ENCODE measurements around the gene BLOC1S4. TPM values are rescaled to one million over a fixed set of nuclear protein-coding genes. Genes with fewer than 3 reads are reported as not detected.
"Not testable (repeated sequence)": the region's sequence is repeated elsewhere in the genome, so short reads cannot be mapped to it uniquely, and the experiment has no call there.

The BLOC1S4 gene
- total and polyA plus RNA-seq, 12 donors: 6.5 to 31.7 (median 17.5) TPM

DNA sequence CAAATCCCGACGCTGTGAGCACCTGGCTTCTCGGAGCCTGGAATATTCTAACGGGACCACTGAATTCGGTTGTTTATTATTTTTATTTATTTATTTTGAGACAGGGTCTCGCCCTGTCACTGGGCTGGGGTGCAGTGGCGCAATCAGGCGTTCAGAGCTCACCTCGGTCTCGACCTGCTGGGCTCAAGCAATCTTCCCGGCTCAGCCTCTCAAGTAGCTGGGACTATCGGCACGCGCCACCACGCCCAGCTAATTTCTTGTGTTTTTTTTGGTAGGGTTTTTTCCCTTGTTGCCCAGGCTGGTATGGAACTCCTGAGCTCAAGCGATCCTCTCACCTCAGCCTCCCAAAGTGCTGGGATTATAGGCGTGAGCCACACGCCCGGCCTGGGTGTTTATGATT is 43.8 kb upstream of the BLOC1S4 start:
- WGBS, 4 donors: 96 to 97% (median 97%) methylated on average over 15 to 19 of the region's 19 CpGs
- H3K27ac ChIP-seq: no peak overlapping the region
- H3K4me1 ChIP-seq (replicated peaks in 1 of 2): peaks cover 16 to 28% of the 10 kb centered on the region in 2 donors
- intact Hi-C loops (cut with DNase I): no loop called here
- no peak overlapping the region for H3K4me3 ChIP-seq
- no peaks in the 10 kb centered on the region for H3K9me3 ChIP-seq (replicated peaks in 1 of 3)
- H3K36me3 ChIP-seq (replicated peaks in 1 of 2): no peaks in the 10 kb centered on the region
- H3K27me3 ChIP-seq: no peaks in the 10 kb centered on the region
- DNase-seq: no peak
- TF ChIP-seq, protein P1, sequence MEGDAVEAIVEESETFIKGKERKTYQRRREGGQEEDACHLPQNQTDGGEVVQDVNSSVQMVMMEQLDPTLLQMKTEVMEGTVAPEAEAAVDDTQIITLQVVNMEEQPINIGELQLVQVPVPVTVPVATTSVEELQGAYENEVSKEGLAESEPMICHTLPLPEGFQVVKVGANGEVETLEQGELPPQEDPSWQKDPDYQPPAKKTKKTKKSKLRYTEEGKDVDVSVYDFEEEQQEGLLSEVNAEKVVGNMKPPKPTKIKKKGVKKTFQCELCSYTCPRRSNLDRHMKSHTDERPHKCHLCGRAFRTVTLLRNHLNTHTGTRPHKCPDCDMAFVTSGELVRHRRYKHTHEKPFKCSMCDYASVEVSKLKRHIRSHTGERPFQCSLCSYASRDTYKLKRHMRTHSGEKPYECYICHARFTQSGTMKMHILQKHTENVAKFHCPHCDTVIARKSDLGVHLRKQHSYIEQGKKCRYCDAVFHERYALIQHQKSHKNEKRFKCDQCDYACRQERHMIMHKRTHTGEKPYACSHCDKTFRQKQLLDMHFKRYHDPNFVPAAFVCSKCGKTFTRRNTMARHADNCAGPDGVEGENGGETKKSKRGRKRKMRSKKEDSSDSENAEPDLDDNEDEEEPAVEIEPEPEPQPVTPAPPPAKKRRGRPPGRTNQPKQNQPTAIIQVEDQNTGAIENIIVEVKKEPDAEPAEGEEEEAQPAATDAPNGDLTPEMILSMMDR (IDR thresholded peaks at IDR 0.05): no peak
- no peak for TF ChIP-seq POLR2A (IDR thresholded peaks at IDR 0.05)

DNA sequence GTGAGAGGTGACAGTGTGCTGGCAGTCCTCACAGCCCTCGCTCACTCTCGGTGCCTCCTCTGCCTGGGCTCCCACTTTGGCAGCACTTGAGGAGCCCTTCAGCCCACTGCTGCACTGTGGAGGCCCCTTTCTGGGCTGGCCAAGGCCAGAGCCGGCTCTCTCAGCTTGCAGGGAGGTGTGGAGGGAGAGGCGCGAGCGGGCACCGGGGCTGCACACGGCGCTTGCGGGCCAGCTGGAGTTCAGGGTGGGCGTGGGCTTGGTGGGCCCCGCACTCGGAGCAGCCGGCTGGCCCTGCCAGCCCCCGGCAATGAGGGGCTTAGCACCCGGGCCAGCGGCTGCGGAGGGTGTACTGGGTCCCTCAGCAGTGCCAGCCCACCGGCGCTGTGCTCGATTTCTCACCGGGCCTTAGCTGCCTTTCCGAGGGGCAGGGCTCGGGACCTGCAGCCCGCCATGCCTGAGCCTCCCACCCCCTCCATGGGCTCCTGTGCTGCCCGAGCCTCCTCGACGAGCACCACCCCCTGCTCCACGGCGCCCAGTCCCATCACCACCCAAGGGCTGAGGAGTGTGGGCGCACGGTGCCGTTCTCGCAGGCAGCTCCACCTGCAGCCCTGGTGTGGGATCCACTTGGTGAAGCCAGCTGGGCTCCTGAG is 43.3 kb upstream of the BLOC1S4 start:
- not testable (repeated sequence) for H3K27ac ChIP-seq, H3K27me3 ChIP-seq

DNA sequence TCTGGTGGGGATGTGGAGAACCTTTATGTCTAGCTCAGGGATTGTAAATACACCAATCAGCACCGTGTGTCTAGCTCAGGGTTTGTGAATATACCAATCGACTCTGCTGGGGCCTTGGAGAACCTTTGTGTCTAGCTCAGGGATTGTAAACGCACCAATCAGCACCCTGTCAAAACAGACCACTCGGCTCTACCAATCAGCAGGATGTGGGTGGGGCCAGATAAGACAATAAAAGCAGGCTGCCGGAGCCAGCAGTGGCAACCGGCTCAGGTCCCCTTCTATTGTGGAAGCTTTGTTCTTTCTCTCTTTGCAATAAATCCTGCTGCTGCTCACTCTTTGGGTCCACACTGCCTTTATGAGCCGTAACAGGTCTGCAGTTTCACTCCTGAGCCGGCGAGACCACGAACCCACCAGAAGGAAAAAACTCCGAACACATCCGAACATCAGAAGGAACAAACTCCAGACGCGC is 42.7 kb upstream of the BLOC1S4 start:
- H3K9me3 ChIP-seq (replicated peaks in 1 of 3); intact Hi-C loops (cut with DNase I); H3K36me3 ChIP-seq (replicated peaks in 1 of 2); H3K27me3 ChIP-seq: not testable (repeated sequence)
- 26 to 52% (median 41%) methylated on average over 13 to 14 of the region's 14 CpGs for WGBS, 4 donors
- H3K4me1 ChIP-seq (replicated peaks in 1 of 2): peaks cover 16 to 29% of the 10 kb centered on the region in 2 donors
- H3K27ac ChIP-seq: peak overlapping the region in 4 of 5 donors; percentile 49 to 88 (median 77)
- TF ChIP-seq POLR2A (IDR thresholded peaks at IDR 0.05): peak; percentile 56 to 58
- DNase-seq: peak in 2 of 7 donors; percentile 44 to 71
- H3K4me3 ChIP-seq: peak overlapping the region in 2 of 4 donors; percentile 53 to 79

More for the DNA sequence above, 43.3 kb upstream of the BLOC1S4 start:
- 94 to 98% (median 96%) methylated on average over 9 to 34 of the region's 34 CpGs for WGBS, 4 donors
- H3K9me3 ChIP-seq (replicated peaks in 1 of 3); intact Hi-C loops (cut with DNase I); DNase-seq; H3K36me3 ChIP-seq (replicated peaks in 1 of 2); H3K4me3 ChIP-seq: not testable (repeated sequence)
- peaks cover 16 to 29% of the 10 kb centered on the region in 2 donors for H3K4me1 ChIP-seq (replicated peaks in 1 of 2)

DNA sequence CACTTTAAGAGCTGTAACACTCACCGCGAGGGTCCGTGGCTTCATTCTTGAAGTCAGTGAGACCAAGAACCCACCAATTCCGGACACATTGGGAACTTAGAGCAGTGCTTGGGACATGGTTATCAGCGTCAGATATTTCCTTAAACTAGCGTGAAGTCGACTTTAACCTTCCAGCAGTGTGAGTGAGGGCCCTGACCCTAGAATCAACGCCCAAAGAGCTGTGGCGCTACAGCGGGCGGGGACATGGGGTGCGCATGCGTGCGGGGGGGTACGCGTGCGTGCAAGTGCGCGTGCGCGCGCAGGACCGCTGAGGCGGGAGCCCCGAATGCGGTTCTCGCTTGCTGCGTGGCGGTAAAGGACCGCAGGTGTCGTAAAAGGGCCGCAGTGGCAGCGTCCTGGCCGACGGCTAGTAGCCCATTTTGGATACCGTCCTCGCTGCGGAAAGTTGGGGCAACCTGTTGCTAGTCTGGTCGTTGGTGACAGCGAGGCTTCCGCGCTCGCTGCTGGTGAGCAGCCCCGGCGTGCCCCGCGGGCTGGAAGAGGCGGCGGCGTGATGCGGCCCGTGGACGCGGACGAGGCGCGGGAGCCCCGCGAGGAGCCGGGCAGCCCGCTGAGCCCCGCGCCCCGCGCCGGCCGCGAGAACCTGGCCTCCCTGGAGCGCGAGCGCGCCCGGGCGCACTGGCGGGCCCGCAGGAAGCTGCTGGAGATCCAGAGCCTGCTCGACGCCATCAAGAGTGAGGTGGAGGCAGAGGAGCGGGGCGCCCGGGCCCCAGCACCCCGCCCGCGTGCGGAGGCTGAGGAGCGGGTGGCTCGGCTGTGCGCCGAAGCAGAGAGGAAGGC is 42.1 kb upstream of the BLOC1S4 start:
- peak; percentile 93 to 98 (median 95) for DNase-seq
- Histone ChIP-seq H3K36me3 (replicated peaks in 1 of 2) (no peaks in the 10 kb centered on the region), H3K27ac (peak overlapping the region in 4 of 5 donors; percentile 49 to 88 (median 77)), H3K9me3 (replicated peaks in 1 of 3) (no peaks in the 10 kb centered on the region), H3K4me1 (replicated peaks in 1 of 2) (peaks cover 16 to 29% of the 10 kb centered on the region in 2 donors), H3K4me3 (peak overlapping the region; percentile 22 to 79 (median 44)), H3K27me3 (no peaks in the 10 kb centered on the region)
- intact Hi-C loops (cut with DNase I): no loop called here
- 1 to 9% (median 2%) methylated on average over 6 to 89 of the region's 89 CpGs for WGBS, 4 donors
- TF ChIP-seq, protein P1 (IDR thresholded peaks at IDR 0.05): no peak
- peak; percentile 34 to 69 for TF ChIP-seq POLR2A (IDR thresholded peaks at IDR 0.05)

DNA sequence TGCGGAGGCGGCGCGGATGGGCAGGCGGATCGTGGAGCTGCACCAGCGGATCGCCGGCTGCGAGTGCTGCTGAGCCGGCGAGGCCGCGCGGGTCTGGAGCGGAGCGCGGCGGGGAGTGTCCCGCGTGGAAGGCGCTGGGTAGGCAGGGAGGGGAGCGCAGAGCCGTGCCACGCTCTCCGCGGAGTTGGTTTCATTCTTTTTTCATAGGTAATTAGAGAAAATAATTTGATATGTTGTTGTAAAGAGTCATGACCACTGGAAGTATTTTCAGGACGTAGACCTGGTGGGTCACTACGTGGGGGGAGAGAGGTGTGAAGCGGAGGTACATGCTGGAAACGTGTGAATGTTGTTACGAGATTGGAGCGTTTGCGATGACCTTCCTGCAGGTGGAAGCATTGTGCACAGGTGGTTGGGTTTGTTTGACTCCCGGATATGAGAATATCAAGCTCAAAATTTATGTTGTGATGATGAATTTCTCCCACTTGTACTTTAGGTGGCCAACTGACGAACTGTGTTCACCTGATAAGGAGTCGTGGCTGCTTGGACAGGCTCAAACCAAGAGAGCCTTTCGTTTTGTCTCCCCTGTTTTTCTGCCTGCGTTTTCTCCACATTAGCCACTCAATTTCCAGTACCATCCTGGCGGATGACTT is 41.3 kb upstream of the BLOC1S4 start:
- Histone ChIP-seq H3K9me3 (replicated peaks in 1 of 3) (no peaks in the 10 kb centered on the region), H3K4me3 (peak overlapping the region; percentile 22 to 79 (median 44)), H3K27ac (peak overlapping the region in 4 of 5 donors; percentile 22 to 88 (median 77)), H3K27me3 (no peaks in the 10 kb centered on the region), H3K4me1 (replicated peaks in 1 of 2) (peaks cover 16 to 29% of the 10 kb centered on the region in 2 donors), H3K36me3 (replicated peaks in 1 of 2) (no peaks in the 10 kb centered on the region)
- DNase-seq: peak in 1 of 7 donors; percentile 71
- intact Hi-C loops (cut with DNase I): no loop called here
- no peak for TF ChIP-seq POLR2A (IDR thresholded peaks at IDR 0.05)
- TF ChIP-seq, protein P1 (IDR thresholded peaks at IDR 0.05): peak in 2 of 6 experiments; percentile 19 to 24
- WGBS, 4 donors: 5 to 16% (median 8%) methylated on average over 14 to 40 of the region's 40 CpGs
